ENCODE data around the gene RAB22A. TPM values are rescaled to one million over a fixed set of nuclear protein-coding genes. Genes with fewer than 3 reads are reported as not detected.

The RAB22A gene
- total RNA-seq, 1 experiment from 2014 or later: 18.4 TPM

- no peak for TF ChIP-seq CTCF (IDR thresholded peaks at IDR 0.05; ENCODE audit: unreplicated experiment)
- peaks cover 4% of the 10 kb centered on the region for H3K9me3 Mint-ChIP-seq (ENCODE audit: unreplicated experiment)
- H3K4me1 Mint-ChIP-seq (ENCODE audit: insufficient read depth, unreplicated experiment): peaks cover 6% of the 10 kb centered on the region
- peaks cover 27% of the 10 kb centered on the region for H3K27me3 Mint-ChIP-seq (ENCODE audit: insufficient read depth, unreplicated experiment)
- H3K27ac Mint-ChIP-seq (ENCODE audit: low read depth, unreplicated experiment): no peak overlapping the region
- intact Hi-C loops (cut with micrococcal nuclease): no loop called here
- CTCF ChIA-PET: interaction anchor here (0.8 kb wide), 1 partner anchor 11 kb away, joined by 4 read pairs; no protein-coding TSS in a partner anchor
- POLR2A ChIA-PET: interaction anchor here (0.6 to 2.6 kb wide), 2 partner anchors 13 to 18 kb away, joined by 3 to 11 read pairs; partner anchors contain the start of gene VAPB
- no TSS peak for BruUV-seq (replicated peaks)
- H3K36me3 Mint-ChIP-seq (ENCODE audit: insufficient read depth, unreplicated experiment): no peaks in the 10 kb centered on the region
- DNase-seq (ENCODE audit: unreplicated experiment): no peak
- H3K4me3 Mint-ChIP-seq (ENCODE audit: unreplicated experiment): no peak overlapping the region
Observed at GRCh38 chr20:58375759-58376352, 66.3 kb downstream of the RAB22A start.

DNA sequence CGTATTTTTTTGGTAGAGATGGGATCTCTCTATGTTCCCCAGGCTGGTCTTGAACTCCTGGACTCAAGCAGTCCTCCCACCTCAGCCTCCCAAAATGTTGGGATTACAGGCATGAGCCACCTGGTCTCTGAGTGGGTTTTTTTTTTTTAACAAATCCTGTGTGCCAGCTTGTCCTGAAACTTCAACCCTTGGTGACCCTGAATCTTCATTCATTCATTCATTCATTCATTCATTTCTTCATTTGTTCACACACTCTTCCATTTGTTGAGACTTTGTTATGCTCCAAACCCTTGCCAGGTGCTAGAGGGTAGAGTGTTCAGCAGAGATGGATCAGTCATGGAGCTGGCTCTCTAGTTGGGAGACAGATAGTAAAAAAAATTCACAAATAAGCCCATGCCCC, 67.5 kb downstream of the RAB22A start:
- no peak for DNase-seq (ENCODE audit: unreplicated experiment)
- no peak overlapping the region for H3K4me3 Mint-ChIP-seq (ENCODE audit: unreplicated experiment)
- H3K36me3 Mint-ChIP-seq (ENCODE audit: insufficient read depth, unreplicated experiment): no peaks in the 10 kb centered on the region
- no TSS peak for BruUV-seq (replicated peaks)
- H3K4me1 Mint-ChIP-seq (ENCODE audit: insufficient read depth, unreplicated experiment): peaks cover 6% of the 10 kb centered on the region
- CTCF ChIA-PET: interaction anchor here (0.8 kb wide), 2 partner anchors 12 to 19 kb away, joined by 3 to 4 read pairs; no protein-coding TSS in a partner anchor
- POLR2A ChIA-PET: interaction anchor here (0.6 to 2.6 kb wide), 2 partner anchors 12 to 30 kb away, joined by 4 to 11 read pairs; partner anchors contain the start of gene VAPB
- TF ChIP-seq CTCF (IDR thresholded peaks at IDR 0.05; ENCODE audit: unreplicated experiment): no peak
- H3K27ac Mint-ChIP-seq (ENCODE audit: low read depth, unreplicated experiment): no peak overlapping the region
- peaks cover 27% of the 10 kb centered on the region for H3K27me3 Mint-ChIP-seq (ENCODE audit: insufficient read depth, unreplicated experiment)
- intact Hi-C loops (cut with micrococcal nuclease): no loop called here
- peaks cover 14% of the 10 kb centered on the region for H3K9me3 Mint-ChIP-seq (ENCODE audit: unreplicated experiment)

DNA sequence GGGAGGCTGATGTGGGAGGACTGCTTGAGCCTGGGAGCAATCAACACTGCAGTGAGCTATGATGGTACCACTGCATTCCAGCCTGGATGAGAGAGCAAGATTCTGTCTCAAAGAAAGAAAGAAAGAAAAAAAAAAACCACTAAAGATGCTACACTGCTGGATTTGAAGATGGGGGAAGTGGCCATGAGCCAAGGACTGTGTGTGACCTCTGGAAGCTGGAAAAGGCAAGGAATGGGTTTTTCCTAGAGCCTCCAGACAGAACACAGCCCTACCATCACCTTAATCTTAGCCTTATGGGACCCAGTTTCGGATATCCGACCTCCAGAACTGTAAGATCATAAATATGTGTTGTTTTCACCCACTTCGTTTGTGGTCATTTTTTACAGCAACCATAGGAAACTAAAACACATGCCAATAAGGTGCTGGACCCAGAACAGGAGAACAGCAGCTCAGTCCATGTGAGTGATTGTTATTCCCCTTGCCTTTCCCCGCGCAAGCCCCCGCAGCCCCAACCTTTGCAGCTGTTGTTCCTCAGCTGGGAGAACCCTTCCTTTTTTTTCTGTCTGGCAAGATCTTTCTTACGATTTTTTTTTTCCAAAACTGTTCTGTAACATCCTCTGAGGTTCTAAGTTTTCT, 68.4 kb downstream of the RAB22A start:
- H3K27ac Mint-ChIP-seq (ENCODE audit: low read depth, unreplicated experiment): no peak overlapping the region
- POLR2A ChIA-PET: interaction anchor here (0.5 to 2.6 kb wide), 2 partner anchors 11 to 743 kb away, joined by 3 to 11 read pairs; partner anchors contain the start of gene VAPB
- TF ChIP-seq CTCF (IDR thresholded peaks at IDR 0.05; ENCODE audit: unreplicated experiment): no peak
- DNase-seq (ENCODE audit: unreplicated experiment): no peak
- H3K4me1 Mint-ChIP-seq (ENCODE audit: insufficient read depth, unreplicated experiment): peaks cover 6% of the 10 kb centered on the region
- H3K4me3 Mint-ChIP-seq (ENCODE audit: unreplicated experiment): no peak overlapping the region
- H3K36me3 Mint-ChIP-seq (ENCODE audit: insufficient read depth, unreplicated experiment): no peaks in the 10 kb centered on the region
- peaks cover 27% of the 10 kb centered on the region for H3K27me3 Mint-ChIP-seq (ENCODE audit: insufficient read depth, unreplicated experiment)
- CTCF ChIA-PET: interaction anchor here (0.6 to 0.8 kb wide), 3 partner anchors 10 to 50 kb away, joined by 3 to 4 read pairs (median 3); no protein-coding TSS in a partner anchor
- intact Hi-C loops (cut with micrococcal nuclease): no loop called here
- H3K9me3 Mint-ChIP-seq (ENCODE audit: unreplicated experiment): peaks cover 14% of the 10 kb centered on the region
- BruUV-seq (replicated peaks): no TSS peak

GRCh38 chr20:58378704-58379103, 69.2 kb downstream of the RAB22A start:
- Mint-ChIP-seq H3K36me3 (ENCODE audit: insufficient read depth, unreplicated experiment) (no peaks in the 10 kb centered on the region), H3K27me3 (ENCODE audit: insufficient read depth, unreplicated experiment) (peaks cover 27% of the 10 kb centered on the region), H3K4me1 (ENCODE audit: insufficient read depth, unreplicated experiment) (peaks cover 6% of the 10 kb centered on the region), H3K4me3 (ENCODE audit: unreplicated experiment) (no peak overlapping the region), H3K27ac (ENCODE audit: low read depth, unreplicated experiment) (no peak overlapping the region), H3K9me3 (ENCODE audit: unreplicated experiment) (peaks cover 14% of the 10 kb centered on the region)
- ChIA-PET POLR2A (interaction anchor here (2.6 kb wide), 1 partner anchor 10 kb away, joined by 11 read pairs; the partner anchor contains the start of gene VAPB), CTCF (no interaction called here)
- intact Hi-C loops (cut with micrococcal nuclease): no loop called here
- BruUV-seq (replicated peaks): no TSS peak
- no peak for TF ChIP-seq CTCF (IDR thresholded peaks at IDR 0.05; ENCODE audit: unreplicated experiment)
- DNase-seq (ENCODE audit: unreplicated experiment): no peak
